HepG2 (cell line): ENCODE data around the gene MAPK12. TPM values are rescaled to one million over a fixed set of nuclear protein-coding genes. Genes with fewer than 3 reads are reported as not detected.

Source experiments
- CHCHD3 ChIP-seq: sonication (generic); formaldehyde crosslinking; IDR thresholded peaks from 2 replicates; pipeline ENCODE4 v1.8.0; 2022; ENCODE audit warnings: mild to moderate bottlenecking, missing genetic modification reagents, moderate library complexity
- DR1 ChIP-seq: sonication (generic); formaldehyde crosslinking; IDR thresholded peaks from 2 replicates; pipeline ENCODE4 v1.8.0; 2021; ENCODE audit warnings: mild to moderate bottlenecking, missing genetic modification reagents, inconsistent platforms
- HDAC2 ChIP-seq: sonication (generic); formaldehyde crosslinking; IDR thresholded peaks from 2 replicates; pipeline ENCODE4 v1.4.0; 2020; ENCODE audit warnings: missing genetic modification reagents
- KLF6 ChIP-seq: IDR thresholded peaks from 2 replicates; pipeline ENCODE4 v1.8.0; 2016; ENCODE audit warnings: missing biosample characterization, missing genetic modification reagents
- MIXL1 ChIP-seq: IDR thresholded peaks from 2 replicates; pipeline ENCODE4 v1.6.1; 2016
- MTF1 ChIP-seq: sonication (generic); formaldehyde crosslinking; IDR thresholded peaks from 2 replicates; pipeline ENCODE4 v1.5.0; 2020; ENCODE audit warnings: missing genetic modification reagents
- NFKB2 ChIP-seq: sonication (generic); formaldehyde crosslinking; IDR thresholded peaks from 2 replicates; pipeline ENCODE4 v1.4.0; 2020; ENCODE audit warnings: missing genetic modification reagents, borderline replicate concordance
- NFRKB ChIP-seq: fragments of 450-650 bp; IDR thresholded peaks from 2 replicates; pipeline ENCODE4 v1.6.1; 2017
- NFYC ChIP-seq: IDR thresholded peaks from 2 replicates; pipeline ENCODE4 v1.6.1; 2016; ENCODE audit warnings: missing genetic modification reagents, missing compliant biosample characterization
- REXO4 ChIP-seq: sonication (generic); formaldehyde crosslinking; IDR thresholded peaks from 2 replicates; pipeline ENCODE4 v1.8.0; 2022; ENCODE audit warnings: missing genetic modification reagents, mild to moderate bottlenecking, borderline replicate concordance
- TBX2 ChIP-seq: sonication (generic); formaldehyde crosslinking; IDR thresholded peaks from 2 replicates; pipeline ENCODE4 v1.5.0; 2020; ENCODE audit warnings: missing genetic modification reagents, mild to moderate bottlenecking, borderline replicate concordance
- U2AF1 ChIP-seq: fragments of 200-400 bp; formaldehyde crosslinking; optimal IDR thresholded peaks from 2 replicates; pipeline ENCODE3; 2017; ENCODE audit warnings: mild to moderate bottlenecking, low read depth, low read length
- ZBTB20 ChIP-seq: sonication (generic); formaldehyde crosslinking; IDR thresholded peaks from 2 replicates; pipeline ENCODE4 v1.8.1; 2023; ENCODE audit warnings: missing genetic modification reagents, low read depth, mild to moderate bottlenecking, borderline replicate concordance
- ZBTB38 ChIP-seq: sonication (generic); formaldehyde crosslinking; IDR thresholded peaks from 2 replicates; pipeline ENCODE4 v1.5.1; 2020; ENCODE audit warnings: mild to moderate bottlenecking, missing genetic modification reagents
- ZFP36L1 ChIP-seq: sonication (generic); formaldehyde crosslinking; IDR thresholded peaks from 2 replicates; pipeline ENCODE4 v1.8.0; 2022; ENCODE audit warnings: mild to moderate bottlenecking, missing genetic modification reagents, moderate library complexity
- ZNF326 ChIP-seq: sonication (generic); formaldehyde crosslinking; IDR thresholded peaks from 2 replicates; pipeline ENCODE4 v1.4.0; 2020; ENCODE audit warnings: missing genetic modification reagents, borderline replicate concordance
- ZNF570 ChIP-seq: sonication (generic); formaldehyde crosslinking; IDR thresholded peaks from 2 replicates; pipeline ENCODE4 v1.4.0; 2020; ENCODE audit warnings: mild to moderate bottlenecking, missing genetic modification reagents, borderline replicate concordance
- ZNF766 ChIP-seq: sonication (generic); formaldehyde crosslinking; IDR thresholded peaks from 2 replicates; pipeline ENCODE4 v1.5.0; 2020; ENCODE audit warnings: missing genetic modification reagents, borderline replicate concordance
- polyA plus RNA-seq, 8 experiments: library from polyadenylated mRNA; depleted of rRNA in 3 of 8; stranded (reverse) in 7 of 8; unstranded in 1 of 8; fragments of >200 nt; fragmentation: Illumina TruSeq in 4 of 8; extraction: Trizol in 4 of 8; gene quantifications; 2 replicates each; pipeline versions ENCODE4 v1.2.1 to v1.2.3, GENCODE V29; 2011 to 2016; ENCODE audit warnings: low read depth in 4 of 8, missing spikeins in 1 of 8, mixed read lengths in 1 of 8; ENCODE audit not compliant: insufficient read depth in 1 of 8
- total RNA-seq, 5 experiments: library from RNA; depleted of rRNA; stranded (reverse); fragments of >200 nt; fragmentation: Illumina TruSeq; extraction: Trizol; gene quantifications; 2 replicates each; pipeline ENCODE4 v1.2.3, GENCODE V29; 2016; ENCODE audit warnings: low read depth in 1 of 5
- TF ChIP-seq, protein P1 (sequence below): sonication (generic); formaldehyde crosslinking; IDR thresholded peaks from 2 replicates; pipeline ENCODE4 v1.5.0; 2020; ENCODE audit warnings: mild to moderate bottlenecking, missing genetic modification reagents, borderline replicate concordance
- TF ChIP-seq, protein P2 (sequence below): sonication (generic); formaldehyde crosslinking; IDR thresholded peaks from 2 replicates; pipeline ENCODE4 v1.8.1; 2023; ENCODE audit warnings: mild to moderate bottlenecking, moderate library complexity, missing genetic modification reagents
- TF ChIP-seq, protein P3 (sequence below): IDR thresholded peaks from 2 replicates; pipeline ENCODE4 v1.6.1; 2016; ENCODE audit warnings: low read depth, missing genetic modification reagents, missing compliant biosample characterization

MAPK12 gene
- total and polyA plus RNA-seq, 2 of the 13 experiments (the other 11 are each of a cell fraction or from before 2014, with no cell fraction given), result 22.2 to 23.3 TPM

DNA sequence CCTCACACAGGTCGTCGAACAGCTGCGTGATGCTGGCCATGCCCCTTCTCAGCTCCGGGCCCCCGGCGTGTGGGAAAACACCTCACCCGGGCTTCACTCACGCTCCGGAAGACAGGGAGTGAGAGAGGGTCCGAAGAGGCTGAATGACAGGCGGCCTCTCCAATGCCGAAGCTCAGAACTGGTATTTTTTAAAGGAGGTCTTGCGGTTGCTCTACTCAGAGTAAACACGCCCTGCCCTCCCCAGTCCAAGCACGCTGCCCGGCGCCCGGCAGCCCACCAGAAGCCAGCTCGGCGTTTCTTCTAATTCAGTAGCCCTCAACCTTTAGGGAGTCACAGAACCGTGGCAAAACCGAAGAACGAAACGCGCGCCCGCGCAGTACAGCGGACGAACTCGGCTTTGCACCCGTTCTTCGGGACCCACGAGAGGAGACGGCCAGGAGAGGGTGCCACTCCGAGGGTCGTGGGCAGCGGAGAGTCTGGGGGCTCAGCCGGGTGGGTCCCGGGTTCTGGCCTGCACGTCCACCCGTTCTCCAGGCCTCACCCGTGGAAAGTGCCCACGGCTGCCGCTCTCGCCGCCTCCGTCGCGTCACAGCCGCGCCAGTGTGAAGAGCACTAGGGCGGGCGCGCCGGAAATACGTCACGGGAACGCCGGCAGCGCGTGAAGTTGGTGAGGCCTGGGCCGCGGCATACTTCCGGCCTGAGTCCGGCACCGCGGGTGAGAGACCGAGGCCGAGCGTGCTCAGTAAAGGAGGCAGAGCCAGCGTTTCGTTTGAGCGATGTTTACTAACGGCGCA, 16.9 kb downstream of the MAPK12 start, which contains the start of gene TUBGCP6 (continued):
- TF ChIP-seq, protein P1, sequence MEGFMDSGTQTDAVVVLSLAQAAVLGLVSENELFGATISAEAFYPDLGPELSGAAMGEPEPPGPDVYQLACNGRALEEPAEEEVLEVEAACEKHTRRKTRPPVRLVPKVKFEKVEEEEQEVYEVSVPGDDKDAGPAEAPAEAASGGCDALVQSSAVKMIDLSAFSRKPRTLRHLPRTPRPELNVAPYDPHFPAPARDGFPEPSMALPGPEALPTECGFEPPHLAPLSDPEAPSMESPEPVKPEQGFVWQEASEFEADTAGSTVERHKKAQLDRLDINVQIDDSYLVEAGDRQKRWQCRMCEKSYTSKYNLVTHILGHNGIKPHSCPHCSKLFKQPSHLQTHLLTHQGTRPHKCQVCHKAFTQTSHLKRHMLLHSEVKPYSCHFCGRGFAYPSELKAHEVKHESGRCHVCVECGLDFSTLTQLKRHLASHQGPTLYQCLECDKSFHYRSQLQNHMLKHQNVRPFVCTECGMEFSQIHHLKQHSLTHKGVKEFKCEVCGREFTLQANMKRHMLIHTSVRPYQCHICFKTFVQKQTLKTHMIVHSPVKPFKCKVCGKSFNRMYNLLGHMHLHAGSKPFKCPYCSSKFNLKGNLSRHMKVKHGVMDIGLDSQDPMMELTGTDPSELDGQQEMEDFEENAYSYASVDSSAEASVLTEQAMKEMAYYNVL (CRISPR knock-in tag), result no peak
- TF ChIP-seq ZBTB20 (CRISPR knock-in tag) (no peak), NFYC (peak; percentile 67), HDAC2 (CRISPR knock-in tag) (peak; percentile 90), ZFP36L1 (CRISPR knock-in tag) (no peak), KLF6 (CRISPR knock-in tag) (peak; percentile 89), NFRKB (no peak), MTF1 (CRISPR knock-in tag) (no peak), ZNF766 (CRISPR knock-in tag) (peak; percentile 32; the same call in 1 of the 2 replicates), ZNF570 (CRISPR knock-in tag) (0 out of 2 replicates have a peak, but pooled peaks have one; percentile 50), CHCHD3 (peak; percentile 62; the same call in 1 of the 2 replicates), ZNF326 (CRISPR knock-in tag) (no peak), MIXL1 (CRISPR knock-in tag) (peak; percentile 68; the same call in 1 of the 2 replicates), NFKB2 (CRISPR knock-in tag) (peak; percentile 86), REXO4 (no peak), U2AF1 (no peak), ZBTB38 (peak; percentile 74; the same call in 1 of the 2 replicates), TBX2 (CRISPR knock-in tag) (peak; percentile 75), DR1 (CRISPR knock-in tag) (peak; percentile 86; the same call in 1 of the 2 replicates)
- TF ChIP-seq, protein P2, sequence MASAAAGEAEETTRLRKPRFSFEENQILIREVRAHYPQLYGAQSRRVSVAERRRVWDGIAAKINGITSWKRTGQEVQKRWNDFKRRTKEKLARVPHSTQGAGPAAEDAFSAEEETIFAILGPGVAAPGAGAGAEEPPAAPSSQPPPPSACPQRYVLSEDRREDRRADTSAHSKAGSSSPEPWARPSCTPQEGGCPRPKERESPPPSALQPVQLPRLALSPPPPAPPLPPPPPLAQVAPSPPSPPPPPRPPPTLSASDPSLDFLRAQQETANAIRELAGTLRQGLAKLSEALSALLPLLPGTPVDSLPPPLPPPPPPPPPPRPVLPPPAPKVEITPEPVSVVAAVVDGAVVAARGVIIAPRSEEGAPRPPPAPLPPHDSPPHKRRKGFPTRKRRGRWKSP, result peak; percentile 22; the same call in 1 of the 2 replicates
- TF ChIP-seq, protein P3, sequence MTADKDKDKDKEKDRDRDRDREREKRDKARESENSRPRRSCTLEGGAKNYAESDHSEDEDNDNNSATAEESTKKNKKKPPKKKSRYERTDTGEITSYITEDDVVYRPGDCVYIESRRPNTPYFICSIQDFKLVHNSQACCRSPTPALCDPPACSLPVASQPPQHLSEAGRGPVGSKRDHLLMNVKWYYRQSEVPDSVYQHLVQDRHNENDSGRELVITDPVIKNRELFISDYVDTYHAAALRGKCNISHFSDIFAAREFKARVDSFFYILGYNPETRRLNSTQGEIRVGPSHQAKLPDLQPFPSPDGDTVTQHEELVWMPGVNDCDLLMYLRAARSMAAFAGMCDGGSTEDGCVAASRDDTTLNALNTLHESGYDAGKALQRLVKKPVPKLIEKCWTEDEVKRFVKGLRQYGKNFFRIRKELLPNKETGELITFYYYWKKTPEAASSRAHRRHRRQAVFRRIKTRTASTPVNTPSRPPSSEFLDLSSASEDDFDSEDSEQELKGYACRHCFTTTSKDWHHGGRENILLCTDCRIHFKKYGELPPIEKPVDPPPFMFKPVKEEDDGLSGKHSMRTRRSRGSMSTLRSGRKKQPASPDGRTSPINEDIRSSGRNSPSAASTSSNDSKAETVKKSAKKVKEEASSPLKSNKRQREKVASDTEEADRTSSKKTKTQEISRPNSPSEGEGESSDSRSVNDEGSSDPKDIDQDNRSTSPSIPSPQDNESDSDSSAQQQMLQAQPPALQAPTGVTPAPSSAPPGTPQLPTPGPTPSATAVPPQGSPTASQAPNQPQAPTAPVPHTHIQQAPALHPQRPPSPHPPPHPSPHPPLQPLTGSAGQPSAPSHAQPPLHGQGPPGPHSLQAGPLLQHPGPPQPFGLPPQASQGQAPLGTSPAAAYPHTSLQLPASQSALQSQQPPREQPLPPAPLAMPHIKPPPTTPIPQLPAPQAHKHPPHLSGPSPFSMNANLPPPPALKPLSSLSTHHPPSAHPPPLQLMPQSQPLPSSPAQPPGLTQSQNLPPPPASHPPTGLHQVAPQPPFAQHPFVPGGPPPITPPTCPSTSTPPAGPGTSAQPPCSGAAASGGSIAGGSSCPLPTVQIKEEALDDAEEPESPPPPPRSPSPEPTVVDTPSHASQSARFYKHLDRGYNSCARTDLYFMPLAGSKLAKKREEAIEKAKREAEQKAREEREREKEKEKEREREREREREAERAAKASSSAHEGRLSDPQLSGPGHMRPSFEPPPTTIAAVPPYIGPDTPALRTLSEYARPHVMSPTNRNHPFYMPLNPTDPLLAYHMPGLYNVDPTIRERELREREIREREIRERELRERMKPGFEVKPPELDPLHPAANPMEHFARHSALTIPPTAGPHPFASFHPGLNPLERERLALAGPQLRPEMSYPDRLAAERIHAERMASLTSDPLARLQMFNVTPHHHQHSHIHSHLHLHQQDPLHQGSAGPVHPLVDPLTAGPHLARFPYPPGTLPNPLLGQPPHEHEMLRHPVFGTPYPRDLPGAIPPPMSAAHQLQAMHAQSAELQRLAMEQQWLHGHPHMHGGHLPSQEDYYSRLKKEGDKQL (CRISPR knock-in tag), result no peak
